ENCODE results near the gene NR2F6.

DNA sequence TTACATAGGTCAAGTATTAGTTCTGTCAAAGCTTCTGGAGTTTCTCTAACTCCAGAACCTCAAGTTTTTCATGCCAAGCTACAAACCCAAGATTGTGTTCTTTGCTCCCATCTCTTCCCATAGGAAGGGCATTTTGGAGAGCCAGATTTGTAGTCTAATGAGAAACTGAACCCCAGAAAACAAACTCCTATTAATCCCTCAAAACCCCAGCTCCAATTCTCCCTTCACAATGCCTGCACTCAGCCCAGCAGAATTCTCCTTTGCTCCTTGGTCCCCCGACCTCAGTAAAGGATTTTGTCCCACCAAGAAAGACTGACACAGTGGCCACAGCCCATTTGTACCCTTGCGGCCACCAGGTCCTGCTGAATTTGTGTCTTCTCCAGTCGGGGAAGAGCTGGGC, 10.4 kb upstream of the NR2F6 start:
- TF ChIP-seq, protein P1, sequence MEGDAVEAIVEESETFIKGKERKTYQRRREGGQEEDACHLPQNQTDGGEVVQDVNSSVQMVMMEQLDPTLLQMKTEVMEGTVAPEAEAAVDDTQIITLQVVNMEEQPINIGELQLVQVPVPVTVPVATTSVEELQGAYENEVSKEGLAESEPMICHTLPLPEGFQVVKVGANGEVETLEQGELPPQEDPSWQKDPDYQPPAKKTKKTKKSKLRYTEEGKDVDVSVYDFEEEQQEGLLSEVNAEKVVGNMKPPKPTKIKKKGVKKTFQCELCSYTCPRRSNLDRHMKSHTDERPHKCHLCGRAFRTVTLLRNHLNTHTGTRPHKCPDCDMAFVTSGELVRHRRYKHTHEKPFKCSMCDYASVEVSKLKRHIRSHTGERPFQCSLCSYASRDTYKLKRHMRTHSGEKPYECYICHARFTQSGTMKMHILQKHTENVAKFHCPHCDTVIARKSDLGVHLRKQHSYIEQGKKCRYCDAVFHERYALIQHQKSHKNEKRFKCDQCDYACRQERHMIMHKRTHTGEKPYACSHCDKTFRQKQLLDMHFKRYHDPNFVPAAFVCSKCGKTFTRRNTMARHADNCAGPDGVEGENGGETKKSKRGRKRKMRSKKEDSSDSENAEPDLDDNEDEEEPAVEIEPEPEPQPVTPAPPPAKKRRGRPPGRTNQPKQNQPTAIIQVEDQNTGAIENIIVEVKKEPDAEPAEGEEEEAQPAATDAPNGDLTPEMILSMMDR (IDR thresholded peaks at IDR 0.05; ENCODE audit: insufficient read depth, low read depth, low read length): no peak
- TF ChIP-seq EZH2 (IDR thresholded peaks at IDR 0.05; ENCODE audit: insufficient read depth, low read length): no peak

Data from astrocyte (in vitro differentiated cells and primary cell).